ENCODE results near the gene TEX101.

DNA sequence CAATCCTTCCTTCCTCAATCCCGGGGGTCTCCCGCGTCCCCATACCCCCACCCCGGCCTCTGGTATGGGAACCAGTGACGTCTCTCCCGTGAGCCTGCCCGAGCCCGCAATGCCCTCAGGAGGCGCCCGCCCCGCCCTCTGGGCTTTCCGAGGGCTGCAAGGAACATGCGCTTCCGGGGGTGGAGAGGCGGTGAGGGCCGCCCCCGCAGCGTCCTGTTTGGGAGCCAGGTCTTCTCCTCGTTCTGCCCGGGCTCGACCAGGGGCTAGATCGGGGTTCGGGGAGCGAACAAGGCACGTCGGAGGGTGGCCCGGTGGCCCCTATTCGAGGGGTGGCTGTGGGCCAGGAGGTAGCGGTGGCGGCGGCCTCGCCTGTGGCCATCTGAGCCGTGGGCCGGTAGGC is 6.6 kb upstream of the TEX101 start:
- TF ChIP-seq, protein P1, sequence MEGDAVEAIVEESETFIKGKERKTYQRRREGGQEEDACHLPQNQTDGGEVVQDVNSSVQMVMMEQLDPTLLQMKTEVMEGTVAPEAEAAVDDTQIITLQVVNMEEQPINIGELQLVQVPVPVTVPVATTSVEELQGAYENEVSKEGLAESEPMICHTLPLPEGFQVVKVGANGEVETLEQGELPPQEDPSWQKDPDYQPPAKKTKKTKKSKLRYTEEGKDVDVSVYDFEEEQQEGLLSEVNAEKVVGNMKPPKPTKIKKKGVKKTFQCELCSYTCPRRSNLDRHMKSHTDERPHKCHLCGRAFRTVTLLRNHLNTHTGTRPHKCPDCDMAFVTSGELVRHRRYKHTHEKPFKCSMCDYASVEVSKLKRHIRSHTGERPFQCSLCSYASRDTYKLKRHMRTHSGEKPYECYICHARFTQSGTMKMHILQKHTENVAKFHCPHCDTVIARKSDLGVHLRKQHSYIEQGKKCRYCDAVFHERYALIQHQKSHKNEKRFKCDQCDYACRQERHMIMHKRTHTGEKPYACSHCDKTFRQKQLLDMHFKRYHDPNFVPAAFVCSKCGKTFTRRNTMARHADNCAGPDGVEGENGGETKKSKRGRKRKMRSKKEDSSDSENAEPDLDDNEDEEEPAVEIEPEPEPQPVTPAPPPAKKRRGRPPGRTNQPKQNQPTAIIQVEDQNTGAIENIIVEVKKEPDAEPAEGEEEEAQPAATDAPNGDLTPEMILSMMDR (IDR thresholded peaks at IDR 0.05; ENCODE audit: low read depth, low read length, poor library complexity, severe bottlenecking): no peak
- TF ChIP-seq EZH2phosphoT487 (IDR thresholded peaks at IDR 0.05; ENCODE audit: borderline replicate concordance, low read length): no peak

All from DOHH2 (cell line).